ENCODE data around the gene BPI. TPM values are rescaled to one million over a fixed set of nuclear protein-coding genes. Genes with fewer than 3 reads are reported as not detected.

Gene BPI
- total and polyA plus RNA-seq, 2 experiments from 2014 or later, result 0.10 TPM; not detected in 1

DNA sequence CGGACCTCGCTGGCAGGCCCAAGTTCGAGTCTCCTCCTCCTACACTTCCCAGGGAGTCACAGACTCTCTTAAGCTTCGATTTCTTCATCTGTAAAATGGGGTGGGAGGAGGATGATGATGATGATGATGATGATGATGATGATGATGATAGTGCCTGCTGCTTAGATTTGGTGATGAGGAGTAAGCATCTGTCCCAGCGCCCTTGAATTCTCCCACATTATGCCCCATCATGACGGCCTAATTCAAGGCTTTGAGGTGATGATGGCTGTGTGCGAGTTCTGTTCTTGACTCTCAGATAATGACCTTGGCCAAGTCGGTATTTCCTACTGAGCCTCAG, 42.9 kb upstream of the BPI start:
- peak overlapping the region; percentile 78; the same call in 1 of the 2 replicates for H2AFZ ChIP-seq
- H3K9ac ChIP-seq, result peak overlapping the region; percentile 77
- WGBS, 2 experiments (ENCODE audit: low coverage in 1 of 2, low lambda C conversion rate in 2 of 2, missing lambda C conversion rate in 2 of 2), result 50 to 52% methylated on average over 8 of the region's 8 CpGs
- no peaks in the 10 kb centered on the region for H3K27me3 ChIP-seq (replicated peaks; ENCODE audit: insufficient read depth)
- H3K4me1 ChIP-seq (ENCODE audit: insufficient read depth), result peaks cover 22% of the 10 kb centered on the region
- H3K79me2 ChIP-seq (ENCODE audit: insufficient read depth), result peaks cover 7% of the 10 kb centered on the region; the same call in 1 of the 2 replicates
- TF ChIP-seq EZH2phosphoT487 (IDR thresholded peaks at IDR 0.05; ENCODE audit: insufficient read depth, low read depth) (no peak), EZH2 (IDR thresholded peaks at IDR 0.05; ENCODE audit: insufficient read depth, poor library complexity, severe bottlenecking) (no peak)
- H3K4me2 ChIP-seq (ENCODE audit: unreplicated experiment), result peak overlapping the region; percentile 82
- no peaks in the 10 kb centered on the region for H3K9me2 ChIP-seq (ENCODE audit: insufficient read depth)
- in situ Hi-C loops (cut with MboI), result no loop called here
- no peaks in the 10 kb centered on the region for H4K20me1 ChIP-seq (ENCODE audit: insufficient read depth)
- H3K4me3 ChIP-seq, result peak overlapping the region; percentile 69
- H3K9me3 ChIP-seq (ENCODE audit: low read depth), result no peaks in the 10 kb centered on the region
- no peak for DNase-seq
- H3K36me3 ChIP-seq (ENCODE audit: low read depth), result no peaks in the 10 kb centered on the region
- H3K27ac ChIP-seq, result peak overlapping the region; percentile 71
- H3F3A ChIP-seq (ENCODE audit: insufficient read depth), result peaks cover 25% of the 10 kb centered on the region

DNA sequence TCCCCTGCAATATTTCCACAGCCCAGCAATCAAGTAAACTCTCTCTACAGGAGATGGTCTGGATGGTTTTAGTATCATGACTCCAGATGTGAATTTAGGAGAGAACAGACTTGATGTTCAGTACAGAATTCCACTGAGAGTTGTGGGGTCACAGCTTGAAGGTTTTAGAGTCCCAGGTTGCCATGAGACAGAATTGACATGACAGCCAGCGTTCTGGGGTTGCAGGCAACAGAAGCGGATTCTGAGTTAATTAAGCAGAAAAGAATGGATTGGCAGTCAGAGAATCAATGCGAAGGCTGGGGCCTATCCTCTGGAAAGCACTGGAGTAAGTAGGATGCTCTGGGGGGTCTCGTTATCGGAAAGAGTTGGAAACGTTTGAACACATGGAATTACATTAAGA, 41.0 kb upstream of the BPI start:
- TF ChIP-seq EZH2 (IDR thresholded peaks at IDR 0.05; ENCODE audit: insufficient read depth, poor library complexity, severe bottlenecking) (no peak), EZH2phosphoT487 (IDR thresholded peaks at IDR 0.05; ENCODE audit: insufficient read depth, low read depth) (no peak)
- H3K27me3 ChIP-seq (replicated peaks; ENCODE audit: insufficient read depth), result no peaks in the 10 kb centered on the region
- H3K27ac ChIP-seq, result no peak overlapping the region
- H3K9me3 ChIP-seq (ENCODE audit: low read depth), result no peaks in the 10 kb centered on the region
- no peak for DNase-seq
- H3K79me2 ChIP-seq (ENCODE audit: insufficient read depth), result no peaks in the 10 kb centered on the region
- 91 to 93% methylated on average over 6 of the region's 6 CpGs for WGBS, 2 experiments (ENCODE audit: low coverage in 1 of 2, low lambda C conversion rate in 2 of 2, missing lambda C conversion rate in 2 of 2)
- no peaks in the 10 kb centered on the region for H3K36me3 ChIP-seq (ENCODE audit: low read depth)
- no peaks in the 10 kb centered on the region for H3K9me2 ChIP-seq (ENCODE audit: insufficient read depth)
- no peak overlapping the region for H3K9ac ChIP-seq
- in situ Hi-C loops (cut with MboI), result no loop called here
- peaks cover 9% of the 10 kb centered on the region for H3K4me1 ChIP-seq (ENCODE audit: insufficient read depth)
- H3F3A ChIP-seq (ENCODE audit: insufficient read depth), result peaks cover 18% of the 10 kb centered on the region
- H3K4me3 ChIP-seq, result no peak overlapping the region
- no peaks in the 10 kb centered on the region for H4K20me1 ChIP-seq (ENCODE audit: insufficient read depth)
- H3K4me2 ChIP-seq (ENCODE audit: unreplicated experiment), result no peak overlapping the region
- no peak overlapping the region for H2AFZ ChIP-seq

DNA sequence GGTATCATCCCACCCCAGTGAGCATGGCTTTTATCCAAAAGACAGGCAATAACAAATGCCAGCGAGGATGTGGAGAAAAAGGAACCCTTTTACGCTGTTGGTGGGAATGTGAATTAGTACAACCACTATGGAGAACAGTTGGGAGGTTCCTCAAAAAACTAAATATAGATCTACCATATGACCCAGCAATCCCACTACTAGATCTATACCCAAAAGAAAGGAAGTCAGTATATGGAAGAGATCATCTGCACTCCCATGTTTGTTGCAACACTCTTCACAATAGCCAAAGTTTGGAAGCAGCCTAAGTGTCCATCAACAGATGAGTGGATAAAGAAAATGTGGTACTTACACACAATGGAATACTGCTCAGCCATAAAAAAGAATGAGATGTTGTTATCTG, 37.5 kb upstream of the BPI start:
- no peaks in the 10 kb centered on the region for H3K79me2 ChIP-seq (ENCODE audit: insufficient read depth)
- H2AFZ ChIP-seq, result no peak overlapping the region
- no peaks in the 10 kb centered on the region for H3K9me3 ChIP-seq (ENCODE audit: low read depth)
- H4K20me1 ChIP-seq (ENCODE audit: insufficient read depth), result no peaks in the 10 kb centered on the region
- DNase-seq, result no peak
- no peaks in the 10 kb centered on the region for H3K9me2 ChIP-seq (ENCODE audit: insufficient read depth)
- TF ChIP-seq EZH2phosphoT487 (IDR thresholded peaks at IDR 0.05; ENCODE audit: insufficient read depth, low read depth) (no peak), EZH2 (IDR thresholded peaks at IDR 0.05; ENCODE audit: insufficient read depth, poor library complexity, severe bottlenecking) (no peak)
- no peak overlapping the region for H3K4me3 ChIP-seq
- in situ Hi-C loops (cut with MboI), result no loop called here
- H3K4me2 ChIP-seq (ENCODE audit: unreplicated experiment), result no peak overlapping the region
- no peak overlapping the region for H3K9ac ChIP-seq
- no peaks in the 10 kb centered on the region for H3K27me3 ChIP-seq (replicated peaks; ENCODE audit: insufficient read depth)
- no peaks in the 10 kb centered on the region for H3K36me3 ChIP-seq (ENCODE audit: low read depth)
- peaks cover 1% of the 10 kb centered on the region for H3F3A ChIP-seq (ENCODE audit: insufficient read depth)
- H3K4me1 ChIP-seq (ENCODE audit: insufficient read depth), result peaks cover 9% of the 10 kb centered on the region
- WGBS, 2 experiments (ENCODE audit: low coverage in 1 of 2, low lambda C conversion rate in 2 of 2, missing lambda C conversion rate in 2 of 2), result 96 to 100% methylated on average over 2 of the region's 2 CpGs
- H3K27ac ChIP-seq, result no peak overlapping the region

DNA sequence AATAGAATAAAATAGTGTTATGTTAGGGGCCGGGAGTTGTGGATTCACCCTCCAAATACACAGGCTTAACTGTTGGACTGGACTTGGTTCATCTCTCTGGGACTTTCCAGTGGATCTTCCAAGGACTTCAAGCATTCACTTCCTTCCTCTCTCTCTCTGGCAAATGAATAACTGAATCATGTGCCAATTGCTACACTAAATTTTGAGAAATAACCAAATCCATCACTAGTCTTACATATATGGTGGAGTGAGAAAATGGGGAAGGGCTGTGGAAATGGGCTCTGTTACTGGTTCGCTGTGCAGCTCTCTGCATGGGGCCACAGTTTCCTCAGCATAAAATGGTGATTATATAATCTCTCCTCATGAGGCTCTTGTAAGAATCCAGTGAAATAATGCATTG, 36.7 kb upstream of the BPI start:
- Histone ChIP-seq H4K20me1 (ENCODE audit: insufficient read depth) (no peaks in the 10 kb centered on the region), H3K27me3 (replicated peaks; ENCODE audit: insufficient read depth) (no peaks in the 10 kb centered on the region), H3K9ac (no peak overlapping the region), H3K79me2 (ENCODE audit: insufficient read depth) (no peaks in the 10 kb centered on the region), H3K4me1 (ENCODE audit: insufficient read depth) (peaks cover 18% of the 10 kb centered on the region), H3K27ac (no peak overlapping the region), H2AFZ (no peak overlapping the region), H3K36me3 (ENCODE audit: low read depth) (no peaks in the 10 kb centered on the region), H3K9me2 (ENCODE audit: insufficient read depth) (no peaks in the 10 kb centered on the region), H3K9me3 (ENCODE audit: low read depth) (no peaks in the 10 kb centered on the region), H3K4me2 (ENCODE audit: unreplicated experiment) (no peak overlapping the region), H3K4me3 (no peak overlapping the region), H3F3A (ENCODE audit: insufficient read depth) (peaks cover 10% of the 10 kb centered on the region)
- 46 to 49% methylated on average over 2 of the region's 2 CpGs for WGBS, 2 experiments (ENCODE audit: low coverage in 1 of 2, low lambda C conversion rate in 2 of 2, missing lambda C conversion rate in 2 of 2)
- in situ Hi-C loops (cut with MboI), result no loop called here
- TF ChIP-seq EZH2 (IDR thresholded peaks at IDR 0.05; ENCODE audit: insufficient read depth, poor library complexity, severe bottlenecking) (no peak), EZH2phosphoT487 (IDR thresholded peaks at IDR 0.05; ENCODE audit: insufficient read depth, low read depth) (no peak)
- no peak for DNase-seq

All from GM23248 (cell line).